ENCODE data around the gene KCNH5.

GRCh38 chr14:62667421-62667914 lies 377.8 kb downstream of the KCNH5 start:
- TF ChIP-seq NFE2L1 (CRISPR knock-in tag; IDR thresholded peaks at IDR 0.05) (no peak), ZNF232 (CRISPR knock-in tag; IDR thresholded peaks at IDR 0.05) (no peak), CTCF (IDR thresholded peaks at IDR 0.05) (no peak), SP1 (CRISPR knock-in tag; conservative IDR thresholded peaks at IDR 0.05) (no peak), MAX (CRISPR knock-in tag; IDR thresholded peaks at IDR 0.05) (no peak), ESRRA (CRISPR knock-in tag; IDR thresholded peaks at IDR 0.05; ENCODE audit: borderline replicate concordance) (no peak), TEAD4 (CRISPR knock-in tag; IDR thresholded peaks at IDR 0.05) (no peak), HMGXB4 (CRISPR knock-in tag; IDR thresholded peaks at IDR 0.05) (no peak)
